Measurements from ENCODE around the gene LARGE1. TPM values are rescaled to one million over a fixed set of nuclear protein-coding genes. Genes with fewer than 3 reads are reported as not detected.

Gene LARGE1
- total and polyA plus RNA-seq, 9 of the 15 experiments (the other 6 are each of a cell fraction or from before 2014, with no cell fraction given) = 0.01 to 0.66 (median 0.14) TPM; not detected in 2

- Histone ChIP-seq H3K4me2 (ENCODE audit: insufficient read depth, low read length) (no peak overlapping the region), H3K9ac (ENCODE audit: insufficient read depth in 1 of 2, low read depth in 2 of 2, low read length in 2 of 2) (no peak overlapping the region), H3K9me1 (ENCODE audit: control insufficient read depth, insufficient read depth, low read length) (no peaks in the 10 kb centered on the region), H3K79me2 (ENCODE audit: control insufficient read depth, insufficient read depth, low read length) (no peaks in the 10 kb centered on the region), H3K4me3 (no peak overlapping the region), H3K27ac (ENCODE audit: extremely low read depth, low read depth, low read length) (no peak overlapping the region), H3K9me3 (replicated peaks; ENCODE audit: control insufficient read depth, insufficient read depth, low read depth, low read length) (no peaks in the 10 kb centered on the region), H3K4me1 (replicated peaks in 1 of 2; ENCODE audit: control insufficient read depth in 2 of 2, insufficient read depth in 2 of 2, low read length in 2 of 2) (no peaks in the 10 kb centered on the region), H4K20me1 (replicated peaks; ENCODE audit: control insufficient read depth, insufficient read depth, low read length) (no peaks in the 10 kb centered on the region), H3K27me3 (ENCODE audit: control insufficient read depth in 2 of 2, insufficient read depth in 2 of 2, low read length in 2 of 2) (no peaks in the 10 kb centered on the region), H2AFZ (ENCODE audit: low read depth, low read length) (no peak overlapping the region), H3K36me3 (ENCODE audit: control insufficient read depth, insufficient read depth, low read length) (no peaks in the 10 kb centered on the region)
- 0% methylated on average over 7 of the region's 14 CpGs for WGBS (ENCODE audit: insufficient coverage, low coverage, missing lambda C conversion rate)
- intact Hi-C loops (cut with micrococcal nuclease) = no loop called here
- BruUV-seq (replicated peaks) = no TSS peak
- ChIA-PET CTCF (ENCODE audit: low intra/inter-chr PET ratio) (no interaction called here), POLR2A (no interaction called here)
- in situ Hi-C loops (cut with MboI) = no loop called here
- DNase-seq (ENCODE audit: extremely low read depth in 1 of 4, low spot score in 3 of 4) = no peak
- no peak for ATAC-seq
- FAIRE-seq = no peak
- no peak for TF ChIP-seq ZNF311 (CRISPR knock-in tag; IDR thresholded peaks at IDR 0.05)
- TF ChIP-seq, protein P1, sequence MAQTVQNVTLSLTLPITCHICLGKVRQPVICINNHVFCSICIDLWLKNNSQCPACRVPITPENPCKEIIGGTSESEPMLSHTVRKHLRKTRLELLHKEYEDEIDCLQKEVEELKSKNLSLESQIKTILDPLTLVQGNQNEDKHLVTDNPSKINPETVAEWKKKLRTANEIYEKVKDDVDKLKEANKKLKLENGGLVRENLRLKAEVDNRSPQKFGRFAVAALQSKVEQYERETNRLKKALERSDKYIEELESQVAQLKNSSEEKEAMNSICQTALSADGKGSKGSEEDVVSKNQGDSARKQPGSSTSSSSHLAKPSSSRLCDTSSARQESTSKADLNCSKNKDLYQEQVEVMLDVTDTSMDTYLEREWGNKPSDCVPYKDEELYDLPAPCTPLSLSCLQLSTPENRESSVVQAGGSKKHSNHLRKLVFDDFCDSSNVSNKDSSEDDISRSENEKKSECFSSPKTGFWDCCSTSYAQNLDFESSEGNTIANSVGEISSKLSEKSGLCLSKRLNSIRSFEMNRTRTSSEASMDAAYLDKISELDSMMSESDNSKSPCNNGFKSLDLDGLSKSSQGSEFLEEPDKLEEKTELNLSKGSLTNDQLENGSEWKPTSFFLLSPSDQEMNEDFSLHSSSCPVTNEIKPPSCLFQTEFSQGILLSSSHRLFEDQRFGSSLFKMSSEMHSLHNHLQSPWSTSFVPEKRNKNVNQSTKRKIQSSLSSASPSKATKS (CRISPR knock-in tag; IDR thresholded peaks at IDR 0.05) = no peak
- no peak for TF ChIP-seq EGR1 (conservative IDR thresholded peaks at IDR 0.05)
- TF ChIP-seq IRF2 (CRISPR knock-in tag; IDR thresholded peaks at IDR 0.05) = no peak
- no peak for TF ChIP-seq RNF2 (IDR thresholded peaks at IDR 0.05)
- TF ChIP-seq, protein P2, sequence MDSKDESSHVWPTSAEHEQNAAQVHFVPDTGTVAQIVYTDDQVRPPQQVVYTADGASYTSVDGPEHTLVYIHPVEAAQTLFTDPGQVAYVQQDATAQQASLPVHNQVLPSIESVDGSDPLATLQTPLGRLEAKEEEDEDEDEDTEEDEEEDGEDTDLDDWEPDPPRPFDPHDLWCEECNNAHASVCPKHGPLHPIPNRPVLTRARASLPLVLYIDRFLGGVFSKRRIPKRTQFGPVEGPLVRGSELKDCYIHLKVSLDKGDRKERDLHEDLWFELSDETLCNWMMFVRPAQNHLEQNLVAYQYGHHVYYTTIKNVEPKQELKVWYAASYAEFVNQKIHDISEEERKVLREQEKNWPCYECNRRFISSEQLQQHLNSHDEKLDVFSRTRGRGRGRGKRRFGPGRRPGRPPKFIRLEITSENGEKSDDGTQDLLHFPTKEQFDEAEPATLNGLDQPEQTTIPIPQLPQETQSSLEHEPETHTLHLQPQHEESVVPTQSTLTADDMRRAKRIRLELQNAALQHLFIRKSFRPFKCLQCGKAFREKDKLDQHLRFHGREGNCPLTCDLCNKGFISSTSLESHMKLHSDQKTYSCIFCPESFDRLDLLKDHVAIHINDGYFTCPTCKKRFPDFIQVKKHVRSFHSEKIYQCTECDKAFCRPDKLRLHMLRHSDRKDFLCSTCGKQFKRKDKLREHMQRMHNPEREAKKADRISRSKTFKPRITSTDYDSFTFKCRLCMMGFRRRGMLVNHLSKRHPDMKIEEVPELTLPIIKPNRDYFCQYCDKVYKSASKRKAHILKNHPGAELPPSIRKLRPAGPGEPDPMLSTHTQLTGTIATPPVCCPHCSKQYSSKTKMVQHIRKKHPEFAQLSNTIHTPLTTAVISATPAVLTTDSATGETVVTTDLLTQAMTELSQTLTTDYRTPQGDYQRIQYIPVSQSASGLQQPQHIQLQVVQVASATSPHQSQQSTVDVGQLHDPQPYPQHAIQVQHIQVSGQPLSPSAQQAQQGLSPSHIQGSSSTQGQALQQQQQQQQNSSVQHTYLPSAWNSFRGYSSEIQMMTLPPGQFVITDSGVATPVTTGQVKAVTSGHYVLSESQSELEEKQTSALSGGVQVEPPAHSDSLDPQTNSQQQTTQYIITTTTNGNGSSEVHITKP (IDR thresholded peaks at IDR 0.05; ENCODE audit: partially characterized antibody) = no peak
- TF ChIP-seq ETV6 (IDR thresholded peaks at IDR 0.05; ENCODE audit: borderline replicate concordance in 1 of 2, low read depth in 2 of 2, low read length in 1 of 2) = no peak
- no peak for TF ChIP-seq ETV6 (CRISPR knock-in tag; IDR thresholded peaks at IDR 0.05; ENCODE audit: borderline replicate concordance)
Observed at GRCh38 chr22:33873186-33873585, 47.1 kb downstream of the LARGE1 start.

All from K562 (cell line).